ENCODE data around the gene CEP83.

The CEP83 gene

GRCh38 chr12:94338006-94338794 is 121.5 kb downstream of the CEP83 start:
- TF ChIP-seq CTCF (IDR thresholded peaks at IDR 0.05) (no peak), ZFX (IDR thresholded peaks at IDR 0.05; ENCODE audit: borderline replicate concordance) (no peak)
- no peak overlapping the region for H3K27ac ChIP-seq

GRCh38 chr12:94336211-94336925 is 123.3 kb downstream of the CEP83 start:
- H3K27ac ChIP-seq: no peak overlapping the region

GRCh38 chr12:94333396-94333795 is 126.3 kb downstream of the CEP83 start:
- no peak overlapping the region for H3K27ac ChIP-seq
- no peak for TF ChIP-seq CTCF (IDR thresholded peaks at IDR 0.05)

More at GRCh38 chr12:94336211-94336925, 123.3 kb downstream of the CEP83 start:
- no peak for TF ChIP-seq CTCF (IDR thresholded peaks at IDR 0.05)
- no peak for TF ChIP-seq ZFX (IDR thresholded peaks at IDR 0.05; ENCODE audit: borderline replicate concordance)

- no peak overlapping the region for H3K27ac ChIP-seq
- TF ChIP-seq ZFX (IDR thresholded peaks at IDR 0.05; ENCODE audit: borderline replicate concordance): no peak
- TF ChIP-seq CTCF (IDR thresholded peaks at IDR 0.05): 0 out of 2 replicates have a peak, but pooled peaks have one; percentile 4
Measured at GRCh38 chr12:94329366-94329765, 130.3 kb downstream of the CEP83 start.

GRCh38 chr12:94327809-94328208 is 131.9 kb downstream of the CEP83 start:
- H3K27ac ChIP-seq: no peak overlapping the region
- TF ChIP-seq CTCF (IDR thresholded peaks at IDR 0.05) (no peak), ZFX (IDR thresholded peaks at IDR 0.05; ENCODE audit: borderline replicate concordance) (no peak)

- H3K27ac ChIP-seq: no peak overlapping the region
- TF ChIP-seq CTCF (IDR thresholded peaks at IDR 0.05): no peak
- TF ChIP-seq ZFX (IDR thresholded peaks at IDR 0.05; ENCODE audit: borderline replicate concordance): no peak
Measured at GRCh38 chr12:94326727-94327126, 132.9 kb downstream of the CEP83 start.

GRCh38 chr12:94326234-94326633 is 133.4 kb downstream of the CEP83 start:
- H3K27ac ChIP-seq: no peak overlapping the region
- TF ChIP-seq ZFX (IDR thresholded peaks at IDR 0.05; ENCODE audit: borderline replicate concordance) (no peak), CTCF (IDR thresholded peaks at IDR 0.05) (no peak)
